Endometrial microvascular endothelial cells (primary cell): ENCODE data around the gene OSBPL10. TPM values are rescaled to one million over a fixed set of nuclear protein-coding genes. Genes with fewer than 3 reads are reported as not detected.
"Not testable (repeated sequence)": the region's sequence is repeated elsewhere in the genome, so short reads cannot be mapped to it uniquely, and the experiment has no call there.

Experiments used
- in situ Hi-C: cut with HindIII; loops from 2 replicates; pipeline ENCODE4 v1.10.0; 2017; ENCODE audit warnings: low sequenced_read_pairs, low pct_unique_long_range_greater_than_20kb; ENCODE audit errors: inconsistent ontology term
- total RNA-seq: library from RNA; depleted of rRNA; stranded (reverse); fragments of >200 nt; gene quantifications from one replicate; pipeline ENCODE4 v1.2.3, GENCODE V29; 2015; ENCODE audit errors: inconsistent ontology term

Gene OSBPL10
- total RNA-seq, 1 donor from 2014 or later = 23.3 TPM

DNA sequence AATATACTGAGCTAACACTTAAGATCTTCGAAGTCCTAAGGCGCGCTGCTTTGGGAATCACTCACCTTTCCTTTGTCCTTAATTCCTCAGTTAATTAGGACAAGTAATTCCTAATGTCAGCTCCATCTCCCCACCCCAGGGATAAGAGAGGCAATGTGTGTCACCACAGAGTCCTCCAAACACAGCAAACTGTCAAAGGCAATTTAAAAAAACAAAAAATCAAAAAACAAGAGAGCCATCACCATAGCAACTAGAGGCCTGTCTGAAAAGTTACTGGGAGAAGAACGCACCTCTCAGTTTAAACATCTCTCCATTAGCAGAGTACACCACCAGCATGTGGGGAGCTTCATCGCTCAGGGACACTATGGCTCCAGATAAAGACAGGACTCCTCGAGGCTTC, 101.7 kb downstream of the OSBPL10 start:
- in situ Hi-C loops = no loop called here

DNA sequence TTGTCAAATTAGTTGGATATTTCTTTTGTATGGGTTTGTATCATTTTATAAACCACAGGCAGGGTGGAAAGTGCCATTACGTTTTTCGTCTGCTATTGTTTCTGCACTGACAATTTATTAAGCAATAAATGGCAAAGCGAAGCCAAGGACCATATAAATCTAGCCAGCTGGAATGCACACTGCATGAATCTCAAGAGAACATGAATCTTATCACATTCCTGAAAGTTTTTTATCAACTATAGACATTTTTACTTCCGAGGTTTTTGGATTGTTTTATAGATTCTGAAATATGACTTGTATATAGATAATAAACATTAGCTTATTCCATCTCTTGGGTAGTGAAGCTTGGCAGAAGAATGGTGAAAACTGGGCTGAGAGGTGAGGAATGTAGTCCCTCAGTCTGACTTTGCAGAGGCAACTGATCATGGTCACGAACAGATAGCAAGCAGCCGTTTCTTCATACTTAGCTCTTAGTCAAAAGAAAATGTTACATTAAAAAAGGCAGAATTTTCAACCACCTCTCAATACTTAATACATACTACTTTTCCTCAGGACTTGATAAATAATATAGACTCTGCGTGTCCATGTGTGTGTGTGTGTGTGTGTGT, 102.7 kb downstream of the OSBPL10 start:
- in situ Hi-C loops = no loop called here

DNA sequence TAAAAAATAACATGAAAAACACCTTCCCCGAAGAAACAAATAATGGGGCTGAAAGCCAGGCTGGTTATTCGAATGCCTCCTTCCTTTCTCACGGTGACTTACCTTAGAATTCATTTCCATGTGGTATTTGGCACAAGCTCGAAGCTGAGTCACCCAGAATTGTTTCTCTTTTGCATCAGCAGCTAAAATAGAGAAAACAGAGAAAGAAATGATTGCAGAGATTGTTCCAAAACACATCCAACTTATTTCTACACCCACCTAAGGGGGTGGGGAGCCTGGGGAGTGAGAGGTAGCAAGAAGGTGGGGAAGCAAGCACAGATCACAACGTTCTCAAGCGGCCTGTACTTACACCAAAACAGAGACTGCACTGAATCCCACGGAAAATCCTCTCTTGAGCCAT, 104.7 kb downstream of the OSBPL10 start:
- in situ Hi-C loops = no loop called here

DNA sequence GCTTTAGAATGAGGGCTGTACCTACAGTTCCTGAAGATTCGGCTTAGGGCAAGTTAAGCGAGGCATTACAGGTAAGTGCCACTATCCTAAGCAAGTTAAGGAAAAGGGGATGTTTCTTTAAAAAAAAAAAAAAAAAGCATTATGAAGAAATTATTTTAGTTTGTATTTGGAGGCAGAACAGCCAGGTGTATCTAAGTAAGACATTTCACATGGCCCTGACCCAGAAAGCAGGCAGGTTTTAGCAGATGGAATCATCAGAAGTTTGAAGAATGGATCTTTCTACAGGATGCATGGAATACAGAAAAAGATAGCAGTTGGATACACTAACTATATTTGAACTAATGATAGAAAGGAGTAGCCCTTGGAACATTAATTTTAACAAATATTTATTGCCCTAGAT, 105.6 kb downstream of the OSBPL10 start:
- in situ Hi-C loops = no loop called here

DNA sequence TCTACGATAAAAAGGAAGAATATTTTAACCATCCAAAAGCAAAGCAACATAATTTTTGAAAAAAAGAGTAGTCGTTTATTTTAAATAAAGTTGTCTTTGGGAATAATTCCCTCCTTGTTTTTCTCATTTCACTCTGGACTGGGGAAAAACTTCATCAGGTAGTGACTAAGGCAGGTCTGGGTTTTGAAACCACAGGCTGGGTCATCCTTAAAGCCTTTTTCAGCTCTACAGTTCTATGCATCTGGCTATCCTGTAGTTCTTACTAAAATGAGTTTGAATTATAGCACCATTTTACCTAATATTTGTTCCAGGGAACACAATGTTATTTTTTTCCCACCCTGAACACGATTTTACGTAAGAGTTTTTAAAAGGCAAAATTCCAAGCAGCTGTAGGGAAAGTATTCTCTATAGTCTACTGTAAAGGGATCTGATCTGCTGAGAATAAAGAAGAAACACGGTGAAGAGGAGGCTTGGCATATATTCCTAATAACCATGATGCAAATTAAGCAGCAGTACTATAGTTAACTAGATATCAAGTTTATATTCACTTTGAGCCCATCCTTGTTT, 107.7 kb downstream of the OSBPL10 start:
- in situ Hi-C loops = no loop called here

DNA sequence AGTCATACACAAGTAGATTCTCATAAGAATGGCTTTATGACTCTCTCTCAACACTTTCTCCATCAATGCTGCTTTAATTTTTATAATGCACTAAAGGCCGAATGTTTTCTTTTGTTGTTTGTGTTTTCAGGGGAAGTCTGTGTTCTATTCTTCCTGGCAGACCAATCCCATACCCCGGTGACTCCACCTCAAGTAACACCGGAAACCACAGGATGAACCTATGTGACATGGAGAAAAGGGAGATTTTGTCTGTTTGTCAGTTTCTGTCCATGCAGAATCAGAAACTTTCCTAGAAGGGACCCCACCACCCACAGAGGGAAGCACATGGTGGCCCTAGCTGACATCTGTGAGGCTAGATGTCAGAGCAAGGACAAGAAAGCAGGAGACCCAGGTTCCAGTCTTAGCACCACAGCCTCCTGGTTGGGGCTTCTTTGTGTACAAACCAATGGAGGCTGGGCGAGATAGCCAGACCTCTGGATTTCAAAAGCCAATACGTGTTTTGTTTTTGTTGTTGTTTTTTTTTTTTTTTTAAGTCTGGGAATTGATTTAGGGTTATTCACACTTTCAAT, 109.0 kb downstream of the OSBPL10 start:
- in situ Hi-C loops = no loop called here

DNA sequence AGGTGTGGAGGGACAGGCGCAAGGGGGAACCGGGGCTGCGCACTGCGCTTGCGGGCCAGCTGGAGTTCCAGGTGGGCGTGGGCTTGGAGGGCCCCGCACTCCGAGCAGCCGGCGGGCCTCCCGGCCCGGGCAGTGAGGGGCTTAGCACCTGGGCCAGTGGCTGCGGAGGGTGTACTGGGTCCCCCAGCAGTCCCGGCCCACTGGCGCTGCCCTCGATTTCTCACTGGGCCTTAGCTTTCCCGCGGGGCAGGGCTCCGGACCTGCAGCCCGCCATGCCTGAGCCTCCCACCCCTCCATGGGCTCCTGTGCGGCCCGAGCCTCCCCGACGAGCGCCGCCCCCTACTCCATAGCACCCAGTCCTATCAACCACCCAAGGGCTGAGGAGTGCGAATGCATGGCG, 111.0 kb downstream of the OSBPL10 start:
- in situ Hi-C loops = not testable (repeated sequence)

DNA sequence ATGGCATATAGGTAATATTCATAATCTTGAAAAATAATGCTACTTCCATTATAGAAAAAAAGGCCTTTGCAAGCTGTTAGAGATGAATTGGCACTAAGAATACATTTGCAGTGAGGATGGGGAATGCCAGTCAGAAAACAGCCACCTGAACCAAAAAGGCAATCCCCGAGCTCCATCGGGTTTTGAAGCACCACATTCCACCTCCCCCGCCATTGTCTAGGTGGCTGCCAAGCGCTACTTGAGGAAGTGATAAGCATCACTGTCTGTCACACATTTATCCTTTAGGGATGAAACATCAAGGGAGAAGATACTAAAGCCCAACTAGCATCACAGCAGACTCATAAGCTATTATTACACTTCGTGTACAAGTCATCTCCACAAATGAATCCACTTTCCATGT, 112.8 kb downstream of the OSBPL10 start:
- in situ Hi-C loops = no loop called here

DNA sequence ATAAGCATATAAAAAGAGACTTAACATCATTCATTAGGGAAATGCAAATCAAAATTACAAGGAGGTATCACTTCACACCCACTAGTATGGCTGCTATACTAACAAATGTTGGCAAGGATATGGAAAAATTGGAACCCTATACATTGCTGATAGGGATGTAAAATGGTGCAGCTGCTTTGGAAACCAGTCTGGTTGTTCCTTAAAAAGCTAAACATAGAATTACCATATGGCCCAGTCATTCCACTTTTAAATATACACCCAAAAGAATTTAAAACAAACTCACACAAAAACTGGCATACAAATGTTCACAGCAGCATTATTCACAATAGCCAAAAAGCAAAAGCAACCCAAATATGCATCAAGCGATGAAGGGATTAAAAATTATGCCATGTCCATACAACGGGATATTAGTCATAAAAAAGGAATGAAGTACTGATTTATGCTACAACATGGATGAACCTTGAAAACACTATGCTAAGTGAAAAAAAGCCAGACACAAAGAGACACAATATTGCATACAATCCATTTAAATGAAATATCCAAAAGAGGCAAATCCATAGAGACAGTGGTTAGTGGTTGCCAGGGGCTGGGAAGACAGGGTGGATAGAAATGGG, 118.3 kb downstream of the OSBPL10 start:
- in situ Hi-C loops = no loop called here

DNA sequence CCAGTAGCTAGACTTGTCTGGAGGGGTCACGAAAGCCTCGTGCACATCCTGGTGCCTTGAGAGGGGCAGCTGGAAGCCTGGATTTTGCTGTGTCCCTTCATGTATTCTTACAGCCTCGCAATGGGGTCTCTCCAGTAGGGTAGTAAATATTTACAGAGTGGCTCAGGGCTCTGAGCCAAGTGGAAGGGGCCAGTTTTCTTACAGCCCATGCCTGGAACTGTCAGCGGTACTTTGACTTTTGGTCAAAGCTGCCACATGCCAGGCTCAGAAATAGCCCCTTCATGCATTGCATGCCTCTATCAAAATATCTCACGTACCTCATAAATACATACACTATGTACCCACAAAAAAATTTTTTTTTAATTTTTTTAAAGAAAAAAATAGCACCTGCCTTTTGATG, 119.2 kb downstream of the OSBPL10 start:
- in situ Hi-C loops = no loop called here

DNA sequence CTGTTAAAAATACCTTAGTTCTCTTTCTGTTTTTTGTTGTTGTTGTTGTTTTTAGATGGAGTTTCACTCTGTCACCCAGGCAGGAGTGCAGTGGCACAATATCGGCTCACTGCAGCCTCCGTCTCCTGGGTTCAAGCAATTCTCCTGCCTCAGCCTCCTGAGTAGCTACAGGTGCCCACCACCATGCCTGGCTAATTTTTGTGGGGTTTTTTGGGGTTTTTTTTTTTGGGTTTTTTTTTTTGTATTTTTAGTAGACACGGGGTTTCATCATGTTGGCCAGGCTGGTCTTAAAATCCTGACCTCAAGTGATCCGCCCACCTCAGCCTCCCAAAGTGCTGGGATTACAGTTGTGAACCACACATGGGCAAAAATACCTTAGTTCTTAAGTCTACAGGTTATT, 120.4 kb downstream of the OSBPL10 start:
- in situ Hi-C loops = not testable (repeated sequence)

DNA sequence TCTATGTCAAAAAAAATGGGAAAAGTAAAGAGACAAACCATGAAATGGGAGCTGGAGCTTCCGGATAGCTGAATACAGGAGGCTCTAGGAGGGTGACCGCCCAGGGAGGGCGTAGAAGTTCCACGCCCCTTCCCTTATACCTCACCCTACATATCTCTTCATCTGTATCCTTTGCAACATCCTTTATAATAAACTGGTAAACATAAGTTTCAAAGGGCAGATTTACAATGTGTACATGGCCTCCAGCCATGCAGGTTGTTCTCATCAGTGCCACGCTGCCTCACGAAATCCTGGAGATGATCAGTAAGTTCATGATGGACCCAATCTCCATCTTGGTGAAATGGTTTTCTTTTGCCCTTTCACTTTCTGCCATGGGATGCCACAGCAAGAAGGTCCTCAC, 121.8 kb downstream of the OSBPL10 start:
- in situ Hi-C loops = no loop called here

DNA sequence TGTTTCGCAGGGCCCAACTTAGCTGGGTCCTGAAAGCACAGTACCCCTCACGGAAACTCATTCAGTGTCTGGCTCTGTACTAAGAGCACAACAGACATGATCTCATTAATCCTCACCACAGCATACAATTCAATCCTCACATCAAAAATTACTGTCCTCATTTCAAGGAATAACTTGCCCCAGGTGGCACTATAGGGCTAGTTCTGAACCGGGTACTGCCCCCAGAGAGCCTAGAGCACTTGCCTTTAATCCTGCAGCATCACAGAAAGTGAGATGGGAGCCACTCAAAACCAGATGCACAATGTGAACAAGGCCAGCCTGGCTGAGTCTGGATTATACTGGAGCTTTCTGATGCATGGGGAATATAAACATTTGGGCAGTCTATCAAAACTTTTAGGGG, 122.6 kb downstream of the OSBPL10 start:
- in situ Hi-C loops = no loop called here

DNA sequence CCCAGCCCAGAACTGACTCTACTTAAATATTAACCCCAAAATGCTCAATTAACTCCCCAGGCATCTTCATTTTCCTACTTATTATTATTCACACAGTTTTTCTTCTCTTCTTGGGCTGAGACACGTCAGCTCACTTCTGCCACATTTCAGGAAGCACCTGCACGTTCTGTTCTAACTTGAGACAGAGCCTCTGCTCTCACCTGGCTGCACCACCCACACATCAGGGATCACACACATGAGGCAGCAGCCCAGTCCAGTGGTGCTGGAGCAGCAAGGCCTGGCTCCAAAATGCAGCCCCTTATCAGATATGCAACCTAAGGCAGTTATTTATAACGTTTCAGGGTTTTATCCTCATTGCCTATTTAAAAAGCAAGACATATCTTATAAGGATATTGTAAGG, 127.5 kb downstream of the OSBPL10 start:
- in situ Hi-C loops = no loop called here

DNA sequence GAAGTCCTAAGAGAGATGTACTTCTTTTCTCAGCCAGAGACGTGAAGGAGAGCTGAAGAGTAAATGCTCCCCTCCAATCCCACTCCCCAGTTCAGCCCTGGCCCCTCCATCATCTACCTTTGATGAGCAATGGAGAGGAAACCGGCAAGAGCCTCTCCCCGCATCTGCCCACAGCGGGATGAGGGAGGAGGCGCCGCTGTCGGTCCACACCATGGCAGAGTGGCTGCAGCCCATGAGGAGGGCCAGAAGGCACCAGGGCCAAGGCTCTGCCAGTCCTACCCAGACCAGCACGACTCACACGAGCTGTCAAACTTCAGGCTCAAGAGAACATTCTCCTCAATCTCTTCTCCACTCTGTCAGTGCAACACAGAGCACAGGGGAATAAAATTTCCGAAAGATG, 129.8 kb downstream of the OSBPL10 start:
- in situ Hi-C loops = no loop called here

DNA sequence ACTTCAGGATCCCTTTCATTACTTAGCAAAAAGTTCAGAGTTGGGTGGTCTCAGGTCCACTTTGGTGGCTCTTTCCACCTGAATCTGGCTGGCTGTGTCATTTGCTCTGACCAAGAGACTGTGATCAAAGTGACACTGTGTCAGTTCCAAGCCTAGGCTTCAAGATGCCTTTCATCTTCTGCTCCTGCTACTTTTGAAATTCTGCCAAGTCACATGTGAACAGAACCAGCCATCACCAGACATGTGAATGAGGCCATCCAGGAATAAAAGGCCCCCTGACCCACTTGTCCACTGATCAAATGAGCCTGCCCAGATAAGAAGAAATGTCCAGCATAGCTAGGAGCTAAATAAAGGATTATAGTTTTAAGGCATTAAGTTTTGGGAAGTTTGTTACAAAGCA, 132.2 kb downstream of the OSBPL10 start:
- in situ Hi-C loops = no loop called here

DNA sequence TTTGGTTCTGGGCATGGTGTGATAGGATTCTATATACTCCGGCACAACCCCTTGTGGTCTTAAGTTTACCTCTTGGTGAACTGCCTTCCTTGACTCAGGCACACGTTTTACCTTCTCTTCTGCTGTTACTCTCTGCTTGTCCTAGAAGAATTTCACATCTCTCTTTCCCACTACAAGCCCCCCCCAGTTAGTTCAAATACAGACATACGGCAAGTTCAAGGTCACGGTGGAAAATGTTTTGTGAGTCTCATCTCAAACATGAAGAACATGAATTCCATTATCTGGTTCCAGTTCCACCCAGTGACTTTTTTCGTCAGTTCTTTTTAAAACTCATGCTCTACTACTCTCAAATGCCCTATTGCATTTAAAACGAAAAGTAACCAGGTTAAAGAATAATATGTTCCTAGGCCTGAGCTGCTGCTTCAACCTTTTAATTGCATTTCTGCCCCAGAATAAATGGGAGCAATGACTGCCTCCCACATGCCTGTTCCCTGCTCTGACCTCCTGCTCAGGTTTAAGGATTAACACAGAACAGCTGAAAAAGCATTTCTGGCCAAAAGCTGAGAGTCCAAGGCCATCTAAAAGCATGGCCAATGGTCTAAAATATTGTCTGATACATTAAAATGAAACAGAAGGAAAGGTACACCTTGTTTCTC, 132.8 kb downstream of the OSBPL10 start:
- in situ Hi-C loops = no loop called here

DNA sequence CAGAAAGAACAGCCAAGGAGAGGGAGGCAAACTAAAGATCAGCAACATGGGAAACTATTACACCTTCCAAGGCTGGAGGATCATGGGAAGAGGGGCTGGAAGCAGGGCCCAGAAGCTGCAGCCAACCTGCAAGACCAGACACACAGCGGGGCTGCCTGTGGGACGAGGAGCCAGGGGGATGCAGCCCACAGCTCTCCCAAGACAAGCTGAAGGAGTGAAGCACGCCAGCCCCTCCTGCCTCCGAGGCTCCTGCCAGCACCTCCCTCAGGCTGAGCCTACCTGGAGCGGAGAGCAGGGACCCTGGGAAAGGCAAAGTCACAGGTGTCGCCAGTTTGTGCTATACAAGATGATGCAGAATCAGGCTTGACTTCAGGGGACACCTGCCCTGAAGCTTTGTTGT, 133.3 kb downstream of the OSBPL10 start:
- in situ Hi-C loops = no loop called here

DNA sequence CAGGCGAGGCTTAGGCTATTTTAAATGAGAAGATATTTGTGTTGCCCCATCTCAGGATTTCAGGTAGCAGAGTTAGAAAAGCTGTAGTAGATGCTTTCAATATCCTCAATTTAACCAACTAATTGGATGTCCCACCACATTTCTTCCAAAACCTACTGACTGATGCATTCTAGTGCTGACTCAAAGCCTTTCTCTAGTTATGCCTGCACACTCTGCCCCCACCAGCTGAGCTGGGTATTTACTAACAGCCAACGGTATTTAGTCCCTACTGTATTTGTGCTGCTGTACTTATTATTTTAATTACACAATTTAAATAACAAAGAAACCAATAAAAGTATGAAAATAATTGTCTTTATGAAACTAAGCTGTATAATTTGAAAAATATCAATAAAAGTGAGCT, 139.5 kb downstream of the OSBPL10 start:
- in situ Hi-C loops = no loop called here

DNA sequence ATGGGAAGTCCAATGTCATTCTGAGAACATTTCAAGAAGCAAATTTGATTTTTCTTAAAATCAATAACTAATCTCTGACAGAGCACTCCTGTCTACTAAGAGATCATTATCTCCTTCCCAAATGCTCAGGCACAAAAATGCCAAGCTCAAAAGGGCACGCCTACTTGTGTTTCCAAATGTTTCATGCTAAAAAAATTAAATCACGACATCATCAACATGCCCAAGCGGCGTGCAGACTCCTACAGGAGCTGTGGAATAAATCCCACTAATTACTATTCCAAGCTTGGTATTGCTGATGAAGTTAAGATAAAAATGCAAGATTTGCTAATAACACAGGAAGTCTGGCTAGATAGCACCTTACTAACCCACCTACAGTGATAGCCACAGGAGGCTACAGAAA, 140.8 kb downstream of the OSBPL10 start:
- in situ Hi-C loops = no loop called here
